GM12874 (cell line): ENCODE results near the gene GPR150.

ENCODE experiments used
- CTCF ChIP-seq: IDR thresholded peaks from 2 replicates; pipeline ENCODE4 v1.5.1; 2011; ENCODE audit warnings: low read depth, mild to moderate bottlenecking, control low read depth, low read length, moderate library complexity; ENCODE audit not compliant: insufficient read depth

Gene GPR150

GRCh38 chr5:95669985-95670384 lies 50.1 kb downstream of the GPR150 start:
- no peak for TF ChIP-seq CTCF

GRCh38 chr5:95670568-95670967 lies 50.7 kb downstream of the GPR150 start:
- TF ChIP-seq CTCF: no peak
